K562 (cell line): ENCODE data around the gene TOMM6. TPM values are rescaled to one million over a fixed set of nuclear protein-coding genes. Genes with fewer than 3 reads are reported as not detected.

ENCODE experiments used
- polyA plus RNA-seq, 8 experiments: library from polyadenylated mRNA; depleted of rRNA in 4 of 8; stranded (reverse) in 5 of 8; unstranded in 3 of 8; fragments of >200 nt; fragmentation: Nextera tagmentation in 2 of 8; fragmentation: Illumina TruSeq in 1 of 8; extraction: Ambion mirVana in 2 of 8; extraction: Trizol in 1 of 8; gene quantifications; 2 replicates each; pipeline versions ENCODE4 v1.2.1 to v1.2.3, GENCODE V29; 2011 to 2014; ENCODE audit warnings: inconsistent platforms in 1 of 8, missing spikeins in 1 of 8
- total RNA-seq, 7 experiments: library from RNA; depleted of rRNA in 6 of 7; stranded (reverse); fragments of >200 nt in 6 of 7; fragmentation: Illumina TruSeq in 2 of 7; extraction: Trizol in 2 of 7; gene quantifications; 2 replicates each; pipeline versions ENCODE4 v1.2.1 to v1.2.3, GENCODE V29; 2011 to 2021; ENCODE audit warnings: low replicate concordance in 1 of 7
- TF ChIP-seq, protein P1 (sequence below), 2 experiments: fragments of 450-650 bp; formaldehyde crosslinking in 1 of 2; IDR thresholded peaks; 2 replicates each; pipeline versions ENCODE4 v1.4.0 to v1.6.1; 2014 to 2020; ENCODE audit warnings: mild to moderate bottlenecking in 2 of 2, borderline replicate concordance in 1 of 2, low read depth in 1 of 2

TOMM6 gene
- total and polyA plus RNA-seq, 9 of the 15 experiments (the other 6 are each of a cell fraction or from before 2014, with no cell fraction given) = 380 to 2,097 (median 1,065) TPM

DNA sequence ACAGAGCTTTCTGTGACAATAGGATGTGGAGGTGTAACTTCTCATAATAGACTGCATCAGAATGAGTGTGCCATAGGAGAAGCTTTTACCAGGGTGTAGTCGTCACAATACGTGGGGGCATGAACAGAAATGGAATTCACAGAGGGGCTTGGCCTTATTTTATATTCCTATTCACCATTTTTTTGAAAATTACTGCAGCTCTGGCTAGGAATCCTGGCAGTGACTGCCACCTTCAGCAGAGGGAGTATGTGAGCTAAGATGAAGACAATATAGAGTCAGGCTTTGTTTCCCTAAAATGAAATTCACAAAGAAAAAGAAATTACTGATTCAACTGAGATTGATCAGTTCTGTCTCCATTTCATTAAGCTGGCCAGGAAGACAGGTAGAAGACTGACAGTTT is 13.9 kb downstream of the TOMM6 start (continued):
- TF ChIP-seq, protein P1, sequence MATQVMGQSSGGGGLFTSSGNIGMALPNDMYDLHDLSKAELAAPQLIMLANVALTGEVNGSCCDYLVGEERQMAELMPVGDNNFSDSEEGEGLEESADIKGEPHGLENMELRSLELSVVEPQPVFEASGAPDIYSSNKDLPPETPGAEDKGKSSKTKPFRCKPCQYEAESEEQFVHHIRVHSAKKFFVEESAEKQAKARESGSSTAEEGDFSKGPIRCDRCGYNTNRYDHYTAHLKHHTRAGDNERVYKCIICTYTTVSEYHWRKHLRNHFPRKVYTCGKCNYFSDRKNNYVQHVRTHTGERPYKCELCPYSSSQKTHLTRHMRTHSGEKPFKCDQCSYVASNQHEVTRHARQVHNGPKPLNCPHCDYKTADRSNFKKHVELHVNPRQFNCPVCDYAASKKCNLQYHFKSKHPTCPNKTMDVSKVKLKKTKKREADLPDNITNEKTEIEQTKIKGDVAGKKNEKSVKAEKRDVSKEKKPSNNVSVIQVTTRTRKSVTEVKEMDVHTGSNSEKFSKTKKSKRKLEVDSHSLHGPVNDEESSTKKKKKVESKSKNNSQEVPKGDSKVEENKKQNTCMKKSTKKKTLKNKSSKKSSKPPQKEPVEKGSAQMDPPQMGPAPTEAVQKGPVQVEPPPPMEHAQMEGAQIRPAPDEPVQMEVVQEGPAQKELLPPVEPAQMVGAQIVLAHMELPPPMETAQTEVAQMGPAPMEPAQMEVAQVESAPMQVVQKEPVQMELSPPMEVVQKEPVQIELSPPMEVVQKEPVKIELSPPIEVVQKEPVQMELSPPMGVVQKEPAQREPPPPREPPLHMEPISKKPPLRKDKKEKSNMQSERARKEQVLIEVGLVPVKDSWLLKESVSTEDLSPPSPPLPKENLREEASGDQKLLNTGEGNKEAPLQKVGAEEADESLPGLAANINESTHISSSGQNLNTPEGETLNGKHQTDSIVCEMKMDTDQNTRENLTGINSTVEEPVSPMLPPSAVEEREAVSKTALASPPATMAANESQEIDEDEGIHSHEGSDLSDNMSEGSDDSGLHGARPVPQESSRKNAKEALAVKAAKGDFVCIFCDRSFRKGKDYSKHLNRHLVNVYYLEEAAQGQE (IDR thresholded peaks at IDR 0.05; ENCODE audit: borderline replicate concordance) = peak; percentile 61; the same call in 1 of the 2 replicates
- TF ChIP-seq, protein P1 (CRISPR knock-in tag; IDR thresholded peaks at IDR 0.05; ENCODE audit: low read depth) = no peak
